ENCODE results near the gene ARHGEF38.

Gene ARHGEF38

DNA sequence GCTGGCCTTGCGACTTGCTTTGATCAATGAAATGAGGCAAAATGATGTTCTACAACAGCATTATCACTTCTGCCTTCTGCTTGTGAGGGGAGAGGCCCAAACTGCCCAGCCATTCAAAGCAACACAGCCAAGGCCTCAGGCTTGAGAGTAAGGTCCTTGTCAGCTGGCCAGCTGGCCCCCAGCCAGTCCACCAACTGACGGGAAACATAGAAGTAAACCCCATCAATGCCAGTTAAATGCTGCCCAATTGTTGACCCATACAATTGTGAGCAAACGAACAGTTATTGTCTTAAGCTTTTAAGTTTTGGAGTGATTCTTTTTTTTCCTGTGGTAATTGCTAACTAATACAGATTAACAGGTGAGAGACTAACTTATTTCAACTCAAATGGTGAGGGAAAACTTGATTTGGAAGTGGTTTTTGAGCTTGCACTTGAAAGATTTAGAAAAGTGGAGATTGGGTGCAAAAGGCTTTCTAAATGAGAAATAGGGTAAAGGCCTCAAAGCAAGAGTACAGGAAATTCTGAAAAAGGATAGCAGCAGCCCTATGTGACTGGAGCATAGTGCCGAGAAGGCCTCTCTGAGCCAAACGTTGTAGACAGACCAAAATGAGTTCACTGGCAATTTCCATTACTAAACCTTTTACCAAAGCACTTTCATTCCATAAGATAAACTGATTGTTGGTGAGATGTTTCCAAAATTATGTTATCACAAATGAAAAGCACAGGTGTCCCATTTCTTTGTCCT lies 66.9 kb downstream of the ARHGEF38 start:
- DNase-seq, result no peak

DNA sequence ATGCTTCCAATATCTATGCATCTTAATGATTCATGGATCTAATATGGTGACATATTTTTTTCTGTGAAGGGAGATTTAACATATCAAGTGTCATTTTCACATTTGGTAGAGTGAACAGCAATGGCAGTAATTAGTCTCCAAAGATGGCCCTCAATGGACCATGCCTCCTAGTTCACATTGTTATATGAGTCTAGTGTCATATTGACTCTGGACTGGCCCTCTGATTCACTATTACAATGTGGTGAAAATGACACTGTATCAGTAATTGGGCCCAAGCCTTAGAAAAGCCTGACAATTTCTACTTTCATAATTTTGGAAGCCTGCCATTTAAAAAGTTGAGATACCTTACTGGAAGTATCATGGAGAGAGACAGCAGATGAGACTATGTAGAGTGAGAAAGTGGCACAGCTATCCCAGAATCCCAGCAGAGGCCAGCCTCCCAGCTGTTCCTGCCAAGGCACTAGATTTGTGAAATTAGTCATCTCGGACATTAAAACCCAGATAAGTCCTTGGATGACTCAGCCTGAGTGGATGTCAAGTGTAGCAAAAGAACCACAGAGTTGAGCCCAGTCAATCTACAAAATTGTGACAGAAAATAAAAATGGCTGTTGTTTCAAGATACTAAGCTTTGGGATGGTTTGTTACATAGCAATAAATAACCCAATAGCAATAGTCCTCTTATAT lies 68.4 kb downstream of the ARHGEF38 start:
- no peak for DNase-seq

DNA sequence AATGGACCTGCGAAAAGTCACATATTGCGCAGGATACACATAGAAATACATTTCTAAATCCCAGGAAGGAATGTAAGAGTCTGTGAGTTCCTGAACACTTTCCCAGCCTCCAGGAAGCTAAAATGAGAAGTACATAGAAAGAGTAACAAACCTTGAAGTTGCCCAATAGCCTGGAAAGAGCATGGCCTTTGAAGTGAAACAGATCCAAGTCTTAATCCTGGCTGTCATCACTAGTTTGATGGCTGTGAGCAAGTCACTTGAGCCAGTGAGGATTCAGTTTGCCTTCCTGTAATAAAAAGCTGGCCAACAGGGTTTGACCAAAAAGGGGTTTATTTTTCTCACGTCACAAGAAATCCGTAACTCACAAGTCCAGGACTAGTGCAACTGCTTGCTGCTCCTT lies 69.8 kb downstream of the ARHGEF38 start:
- no peak for DNase-seq

DNA sequence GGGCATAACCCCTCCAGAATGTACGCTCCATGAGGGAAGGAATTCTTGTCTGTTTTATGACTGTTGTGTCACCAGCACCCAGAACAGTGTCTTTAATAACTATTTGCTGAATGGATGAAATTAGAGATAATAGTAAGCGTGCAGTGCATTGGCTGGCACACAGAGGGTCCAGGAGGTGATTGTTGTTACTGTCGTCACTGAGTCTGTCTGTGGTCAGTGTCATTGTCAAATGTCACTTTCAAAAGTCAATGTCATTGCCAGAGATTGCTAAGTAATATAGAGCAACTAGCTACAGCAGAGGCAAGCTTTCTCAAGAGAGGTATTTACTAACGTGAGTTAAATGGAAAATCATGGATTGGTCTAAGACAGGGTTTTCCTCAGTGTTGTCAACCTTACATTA lies 70.7 kb downstream of the ARHGEF38 start:
- DNase-seq, result no peak

DNA sequence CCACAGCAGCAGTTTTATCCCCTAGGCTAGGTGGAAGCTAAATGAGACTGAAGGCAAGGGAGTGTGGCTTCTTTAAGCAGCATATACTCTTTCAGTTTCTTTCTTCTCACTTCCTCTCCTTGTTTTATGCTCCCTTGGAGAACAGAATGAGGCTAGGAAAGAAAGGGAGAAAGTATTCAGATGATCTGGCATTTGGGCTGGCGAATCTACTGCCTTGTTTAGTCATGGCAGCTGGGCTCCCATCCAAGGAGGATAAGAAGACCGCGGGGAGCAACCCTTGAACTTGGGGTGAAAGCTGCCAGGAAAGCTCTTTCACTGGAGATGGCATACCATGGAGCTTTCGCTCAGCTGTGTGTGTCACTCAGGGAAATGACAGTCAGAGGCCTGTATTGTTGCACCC lies 72.1 kb downstream of the ARHGEF38 start:
- DNase-seq, result no peak

DNA sequence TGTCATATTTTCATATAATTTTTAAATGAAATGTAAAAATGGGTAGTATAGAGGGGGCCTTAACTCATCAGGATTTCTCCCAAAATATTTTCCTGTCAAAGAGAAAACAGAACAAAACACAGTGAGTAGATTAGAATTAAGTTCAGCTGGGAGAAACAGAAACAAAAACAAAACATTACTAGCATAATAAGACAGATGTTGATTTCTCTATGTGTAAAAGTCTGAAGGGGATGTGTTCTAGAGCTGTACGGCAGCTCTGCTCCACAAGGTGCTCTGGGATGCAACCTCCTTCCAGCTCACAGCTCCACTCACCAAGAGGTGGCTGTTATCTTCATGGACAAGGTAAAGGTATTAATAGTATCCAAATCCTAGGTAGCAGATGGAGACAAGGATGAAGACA lies 72.8 kb downstream of the ARHGEF38 start:
- DNase-seq, result no peak

DNA sequence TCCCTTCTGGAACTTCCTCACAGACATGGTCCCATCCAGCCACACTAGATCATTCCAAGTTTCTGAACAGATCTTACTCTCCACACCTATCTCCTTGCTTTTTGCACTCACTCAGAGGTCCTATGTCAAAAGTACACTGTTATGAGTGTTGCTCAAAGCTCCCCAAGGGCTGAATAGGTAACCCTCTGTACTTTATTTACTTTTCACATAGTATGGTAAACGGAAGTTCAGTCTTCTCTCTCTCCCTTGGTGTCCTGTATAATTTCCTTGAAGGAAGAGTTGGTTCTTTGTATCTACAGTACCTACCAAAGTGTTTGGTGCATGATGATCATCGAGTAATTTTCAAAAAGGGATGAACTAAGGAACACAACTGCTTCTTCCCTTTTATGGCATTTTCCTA lies 74.4 kb downstream of the ARHGEF38 start:
- DNase-seq, result no peak

DNA sequence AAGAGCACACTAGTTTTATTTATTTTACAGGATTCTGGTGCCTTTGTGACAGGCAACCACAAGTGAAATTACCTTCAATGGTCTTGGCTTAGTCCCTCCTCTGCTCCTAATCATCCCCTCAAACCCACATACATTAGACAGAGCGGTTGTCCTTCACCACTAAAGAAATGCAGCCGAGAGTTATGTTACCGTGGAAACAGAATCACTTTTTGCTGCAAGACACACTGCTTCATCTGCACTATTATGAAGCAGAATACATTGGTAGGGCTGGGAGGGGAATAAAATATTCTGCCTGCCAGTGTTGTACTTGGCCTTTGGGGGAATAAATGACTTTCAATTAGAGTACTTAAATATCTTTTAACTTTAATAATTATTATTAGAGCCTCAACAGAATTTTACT lies 75.2 kb downstream of the ARHGEF38 start:
- DNase-seq, result no peak

DNA sequence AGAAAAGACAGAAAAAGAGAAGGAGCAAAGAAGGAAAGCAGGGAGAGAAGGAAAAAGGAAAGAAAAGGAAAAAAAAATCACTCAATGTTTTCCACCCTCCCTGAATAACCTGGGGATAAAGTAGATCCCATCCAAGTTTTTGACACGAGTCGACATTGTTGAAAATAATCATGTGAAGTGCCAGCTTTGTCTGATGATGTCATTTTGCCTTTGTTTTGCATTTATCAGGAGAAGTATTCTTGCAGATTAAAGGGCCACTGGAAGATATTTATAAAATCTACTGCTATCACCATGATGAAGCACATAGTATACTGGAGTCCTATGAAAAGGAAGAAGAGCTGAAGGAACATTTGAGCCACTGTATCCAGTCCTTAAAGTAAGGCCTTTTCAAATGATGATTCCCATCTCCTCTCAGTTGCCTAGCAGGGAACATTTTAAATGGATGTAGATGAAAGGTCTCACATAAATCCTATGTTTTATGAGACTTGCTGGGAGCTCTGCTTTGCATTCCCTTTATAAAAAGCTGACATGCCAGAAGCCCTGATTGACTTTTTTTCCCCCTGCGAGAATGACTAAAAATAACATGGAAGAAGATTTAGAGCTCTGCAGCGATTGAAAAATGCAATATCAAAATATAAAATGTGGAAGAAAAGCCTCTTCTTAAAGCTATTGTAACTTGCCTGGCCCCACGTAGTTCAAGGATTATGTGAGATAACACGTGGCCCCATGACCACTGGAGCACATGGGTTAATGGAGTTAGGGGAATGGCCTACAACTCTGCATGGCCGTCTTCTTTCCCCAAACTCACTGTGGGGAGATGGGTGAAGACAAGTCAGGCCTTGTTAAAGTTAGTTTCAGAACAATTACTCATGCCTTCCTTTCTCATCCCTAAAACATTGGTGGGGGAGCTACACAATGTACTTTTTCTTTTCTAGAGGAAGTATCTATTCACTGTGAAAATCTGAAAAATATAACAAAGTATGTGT lies 78.5 kb downstream of the ARHGEF38 start:
- DNase-seq, result no peak

DNA sequence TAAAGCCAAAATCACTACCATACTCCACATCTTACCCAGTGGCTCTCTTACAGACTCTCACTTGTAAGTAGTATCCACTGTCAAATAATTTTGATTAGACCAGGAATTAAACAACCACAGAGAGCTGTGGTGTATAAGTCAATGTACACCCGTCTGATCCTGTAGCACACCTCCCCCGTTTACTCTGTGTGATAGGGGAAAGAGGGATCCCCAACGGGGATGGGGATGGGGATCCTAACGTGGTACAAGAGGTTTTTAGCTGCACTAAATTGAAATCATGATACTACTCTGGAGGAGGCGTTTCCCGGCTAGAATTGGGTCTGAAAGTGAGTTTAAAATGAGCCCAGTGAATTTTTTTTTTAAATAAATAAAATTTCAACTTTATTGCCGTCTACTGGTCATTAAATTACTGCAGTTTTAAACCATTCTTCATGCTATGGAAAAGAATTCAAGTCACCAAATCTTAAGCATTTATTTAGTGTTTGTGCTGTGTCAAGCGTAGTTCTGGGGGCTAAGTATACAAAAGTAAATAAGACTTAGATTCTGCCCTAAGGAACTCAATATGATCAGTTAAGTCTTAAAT lies 79.5 kb downstream of the ARHGEF38 start:
- no peak for DNase-seq

DNA sequence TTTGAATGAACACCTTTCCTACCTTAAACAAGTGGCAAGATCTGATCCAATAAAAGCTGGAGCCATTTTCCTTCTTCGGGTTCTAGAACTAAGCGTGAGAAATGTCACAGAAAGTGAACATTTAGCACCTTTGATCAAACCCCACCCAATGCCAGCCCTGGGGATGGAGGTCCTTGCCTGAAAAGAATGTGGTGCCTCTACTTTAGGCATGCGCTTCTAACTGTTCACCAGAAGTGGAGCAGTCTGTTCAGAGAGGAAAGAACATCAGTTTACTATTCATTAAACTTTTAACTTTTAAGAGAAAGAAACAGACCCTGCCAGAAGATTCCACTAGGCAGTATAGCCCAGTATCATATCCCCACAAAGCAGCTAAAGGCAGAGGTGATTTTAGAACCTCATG lies 80.2 kb downstream of the ARHGEF38 start:
- DNase-seq, result no peak

DNA sequence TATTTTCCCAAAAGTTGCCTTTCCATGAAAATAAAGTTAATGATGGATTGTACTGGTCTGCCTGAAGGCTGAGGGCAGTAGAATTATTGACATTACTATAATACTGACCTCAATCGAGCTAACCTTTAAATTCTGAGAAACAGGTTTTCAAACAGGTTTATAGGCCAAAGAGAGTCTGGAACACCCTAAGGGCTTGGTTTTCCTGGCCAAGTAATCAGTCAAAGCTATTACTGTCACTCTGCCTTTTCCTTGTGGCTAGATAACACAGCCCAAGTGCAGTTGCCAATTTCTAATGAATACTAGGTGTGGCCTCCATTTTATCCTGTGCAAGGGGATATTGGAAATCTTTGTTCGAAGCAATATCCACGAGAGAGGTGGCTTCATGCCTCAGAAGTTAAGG lies 80.8 kb downstream of the ARHGEF38 start:
- DNase-seq, result no peak

DNA sequence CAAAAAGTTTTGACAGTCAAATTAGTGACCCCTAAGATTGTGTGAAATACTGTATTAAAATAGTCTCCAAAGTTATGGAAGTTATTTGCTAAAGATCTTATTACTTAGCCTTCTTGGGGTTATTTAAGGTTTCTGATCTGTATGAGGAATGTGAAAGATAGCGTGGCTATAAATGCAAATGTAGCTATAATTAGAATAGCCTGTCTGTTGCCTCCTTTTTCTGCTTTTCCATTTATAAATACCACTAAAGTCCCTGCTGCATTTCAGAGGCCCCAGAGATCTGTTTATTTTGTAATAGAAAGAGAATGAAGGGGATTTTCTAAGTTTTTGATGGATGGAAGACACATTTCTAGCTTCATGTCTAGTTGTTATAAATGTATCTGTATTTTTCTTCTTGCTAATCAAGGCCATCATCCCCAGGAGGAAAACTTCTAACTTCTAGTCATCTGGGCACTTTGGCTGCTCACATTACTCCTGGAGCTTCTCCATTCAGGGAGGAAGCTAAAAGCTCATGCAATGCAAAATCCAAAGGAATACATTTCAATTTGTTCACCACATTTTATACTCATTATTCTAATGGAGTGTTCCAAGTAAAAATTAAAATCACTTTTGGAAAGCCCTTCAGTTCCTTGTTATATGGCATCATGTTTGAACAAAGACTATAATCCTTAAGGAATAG lies 82.1 kb downstream of the ARHGEF38 start:
- DNase-seq, result no peak

DNA sequence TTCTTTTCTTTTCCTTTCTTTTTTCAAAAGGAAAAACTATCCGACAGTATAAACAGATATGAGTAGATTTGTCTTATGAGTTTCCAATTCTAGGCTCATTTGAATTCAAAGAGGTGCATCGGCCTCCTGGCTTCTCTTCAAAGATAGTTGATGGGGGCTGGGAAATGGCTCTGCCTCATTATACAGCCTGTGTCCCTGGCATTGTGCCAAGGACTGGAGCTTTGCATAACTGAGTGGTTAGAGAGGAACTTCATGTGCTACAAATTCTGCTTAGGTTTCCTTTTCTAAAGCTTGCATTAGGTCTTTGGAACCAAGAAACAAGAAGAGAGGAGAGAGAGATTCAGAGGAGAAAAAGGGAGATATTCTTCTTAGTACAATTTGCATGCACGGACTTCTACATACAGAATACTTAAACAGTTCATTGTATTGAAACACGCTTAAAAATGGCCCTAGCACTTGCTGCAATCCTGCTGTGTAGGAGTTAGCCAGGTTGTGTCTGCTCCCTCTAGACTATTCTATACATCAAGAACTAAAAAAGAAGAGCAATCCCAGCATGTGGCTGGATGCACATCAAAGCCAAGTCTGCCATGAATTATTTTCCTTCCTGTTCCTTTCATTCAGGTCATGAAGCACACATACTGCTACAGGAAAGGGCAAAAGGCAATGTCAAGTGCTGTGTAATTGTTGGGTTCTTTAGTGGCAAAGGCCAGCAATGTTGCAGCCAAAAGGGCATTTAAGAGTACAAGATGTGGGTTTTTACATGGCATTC lies 85.2 kb downstream of the ARHGEF38 start:
- no peak for DNase-seq

DNA sequence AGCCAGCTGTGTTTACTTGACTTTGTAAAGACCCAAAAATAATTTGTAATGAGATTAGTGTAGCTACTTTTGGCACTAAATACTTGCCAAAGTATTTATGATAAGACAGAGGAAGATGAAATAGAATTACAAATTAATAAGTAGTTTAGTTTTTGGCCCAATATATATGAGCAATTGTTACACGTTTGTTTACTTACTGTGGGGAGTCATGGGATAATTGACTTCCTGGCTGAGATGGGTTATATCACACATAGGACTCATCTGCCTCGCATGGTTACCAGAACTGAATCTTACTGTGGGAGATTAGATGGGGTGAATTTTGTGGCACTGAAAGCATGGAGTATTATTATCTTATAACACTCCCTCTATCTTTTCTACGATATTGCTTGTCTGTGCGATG lies 89.4 kb downstream of the ARHGEF38 start:
- no peak for DNase-seq

DNA sequence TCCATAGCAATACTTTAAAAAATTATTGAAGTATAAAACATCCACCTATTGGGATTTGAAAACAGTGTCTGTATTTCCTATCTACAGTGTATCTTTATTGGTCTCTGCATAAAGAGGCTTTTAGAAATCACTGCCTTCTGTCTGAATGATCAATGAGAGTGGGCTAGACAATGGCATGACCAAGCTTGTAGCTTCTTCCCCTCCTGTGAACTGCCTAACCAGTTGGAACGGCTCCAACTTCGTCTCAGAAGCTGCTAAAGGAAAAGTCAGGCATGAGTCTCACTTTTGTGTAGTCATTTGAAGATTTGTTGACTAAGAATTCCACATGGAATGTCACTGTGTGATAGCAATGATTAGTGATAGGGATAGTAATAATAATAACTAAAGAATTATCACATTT lies 91.8 kb downstream of the ARHGEF38 start:
- no peak for DNase-seq

DNA sequence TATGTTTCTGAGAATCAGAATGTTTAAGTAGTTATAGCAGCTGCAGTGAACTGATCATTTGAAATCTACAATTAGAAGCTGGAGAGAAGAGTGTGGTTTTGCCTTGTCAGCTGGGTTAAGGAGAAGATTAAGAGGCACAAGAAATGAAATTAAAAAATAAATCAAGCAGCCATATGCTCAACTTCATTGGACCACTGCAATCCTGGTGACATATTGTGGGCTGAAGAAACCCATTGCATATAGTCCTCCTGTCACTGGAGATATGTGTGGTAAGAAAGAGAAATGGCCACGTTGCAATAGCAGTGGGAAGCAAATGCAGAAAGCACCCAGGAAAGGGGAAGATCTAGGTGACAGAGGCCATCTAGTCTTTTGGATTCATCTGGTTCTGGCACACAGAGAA lies 93.0 kb downstream of the ARHGEF38 start:
- DNase-seq, result no peak

DNA sequence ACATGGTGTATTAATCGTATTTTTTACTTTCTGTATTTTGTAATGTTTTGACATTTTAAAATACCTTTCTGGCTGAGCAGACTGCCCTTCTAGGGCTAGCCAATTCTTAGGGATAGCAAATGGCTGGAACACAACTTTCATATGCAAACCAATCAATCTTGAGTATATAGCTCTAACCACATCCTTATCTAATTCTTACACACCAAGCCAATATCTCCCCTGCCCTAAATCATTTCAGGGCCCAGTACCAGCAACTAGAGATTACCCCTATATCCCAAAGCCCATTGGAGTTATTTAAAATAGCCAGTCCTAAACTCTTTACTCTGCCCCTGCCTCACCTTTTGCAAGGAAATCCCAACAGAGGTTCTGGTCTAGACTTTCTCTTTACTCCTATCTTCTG lies 97.8 kb downstream of the ARHGEF38 start:
- DNase-seq, result no peak

DNA sequence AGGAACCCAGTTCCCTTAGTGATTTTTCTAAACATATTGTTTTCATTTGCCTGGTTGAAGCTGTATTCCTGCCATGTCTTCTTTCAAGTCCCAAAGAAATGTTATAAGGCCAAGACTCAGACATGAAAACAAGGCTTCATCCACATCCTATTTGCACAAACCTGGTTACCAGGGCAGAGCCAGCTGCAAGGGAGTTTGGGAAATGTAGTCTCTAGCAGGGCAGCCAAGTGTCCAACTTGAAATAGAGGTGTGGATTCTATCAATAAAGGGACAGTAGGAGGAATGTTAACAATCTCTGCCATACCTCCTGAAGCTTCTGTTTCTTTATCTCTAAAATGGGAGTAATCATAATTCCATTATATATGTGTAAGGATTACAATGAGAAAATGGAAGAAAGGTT lies 99.5 kb downstream of the ARHGEF38 start:
- no peak for DNase-seq

DNA sequence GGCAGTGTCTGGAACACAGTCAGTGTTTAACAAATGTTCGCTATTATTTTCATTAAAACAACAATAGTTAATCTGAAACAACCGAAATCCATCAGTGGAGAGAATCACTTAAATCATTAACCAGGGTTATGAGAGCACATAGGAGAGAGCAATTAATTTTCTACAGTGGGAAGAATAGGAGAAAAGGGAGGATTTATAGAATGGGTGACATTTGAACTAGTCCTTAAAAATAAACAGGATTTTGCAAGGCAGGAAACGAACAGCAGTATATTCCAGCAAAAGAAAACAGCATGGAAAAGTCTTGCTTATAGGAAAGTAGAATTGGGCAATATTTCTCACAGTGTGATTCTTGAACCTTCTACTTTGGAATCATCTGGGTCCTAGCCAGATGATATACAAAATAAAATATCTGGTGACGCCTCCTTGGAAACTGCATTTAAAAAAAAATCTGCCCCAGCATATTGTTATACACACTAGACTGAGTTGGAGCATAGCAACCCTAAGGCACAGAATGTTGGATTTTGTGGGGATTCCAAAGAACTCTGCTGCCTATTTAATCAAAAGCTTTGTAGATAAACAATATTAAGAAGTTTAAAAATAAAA lies 100.0 kb downstream of the ARHGEF38 start:
- DNase-seq, result no peak

DNA sequence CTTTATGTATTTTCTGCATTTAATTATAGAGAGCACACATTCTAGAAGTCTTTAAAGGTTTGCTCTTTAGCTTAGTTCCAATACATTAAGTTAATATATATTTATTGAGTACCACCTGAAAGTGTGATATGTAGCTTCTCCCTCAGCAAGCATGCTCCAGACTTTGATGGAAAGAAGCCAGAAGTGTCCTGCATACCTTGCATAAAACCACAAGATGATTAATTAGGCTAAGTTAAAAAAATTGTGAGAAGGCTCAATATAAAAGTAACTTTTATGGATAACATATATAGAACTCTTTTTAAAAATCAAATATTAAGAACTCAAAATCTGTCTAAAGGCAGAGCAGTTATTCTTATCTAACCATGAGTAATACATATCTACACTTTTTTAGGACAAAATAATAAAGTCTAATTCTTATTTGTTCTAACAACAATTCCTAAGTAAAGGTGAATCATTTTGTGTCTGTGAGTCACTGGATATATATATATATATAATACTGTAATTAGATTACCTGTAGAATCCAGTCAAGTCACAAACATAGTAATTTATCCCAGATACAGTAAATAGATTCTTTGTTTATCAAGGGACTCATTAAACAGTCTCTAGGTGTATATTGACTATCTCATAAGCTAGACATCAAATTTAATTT lies 104.8 kb downstream of the ARHGEF38 start:
- DNase-seq, result no peak

Data from activated CD4-positive, alpha-beta T cell treated with anti-CD3 and anti-CD28 coated beads, Interleukin-2, amount 50 U/mL, for 48 hours (primary cell).